Measurements from ENCODE around the gene GPC1. TPM values are rescaled to one million over a fixed set of nuclear protein-coding genes. Genes with fewer than 3 reads are reported as not detected.
"Not testable (repeated sequence)": the region's sequence is repeated elsewhere in the genome, so short reads cannot be mapped to it uniquely, and the experiment has no call there.

GPC1 gene
- total and polyA plus RNA-seq, 10 of the 15 experiments (the other 5 are each of a cell fraction or from before 2014, with no cell fraction given): 0.06 to 0.77 (median 0.23) TPM; not detected in 3

GRCh38 chr2:240494194-240494793, 58.8 kb downstream of the GPC1 start:
- DNase-seq (ENCODE audit: low read depth, low spot score): no peak
- Histone ChIP-seq H3K4me2 (ENCODE audit: control insufficient read depth, insufficient read depth) (no peak overlapping the region), H3K36me3 (ENCODE audit: control insufficient read depth in 2 of 2, insufficient read depth in 2 of 2, low read length in 1 of 2) (0 out of 4 replicates have a peak, but pooled peaks cover 0 to 2% of the 10 kb centered on the region in 2 experiments), H2AFZ (ENCODE audit: control insufficient read depth, low read depth, low read length) (no peak overlapping the region), H3K9me3 (replicated peaks; ENCODE audit: control insufficient read depth, insufficient read depth, low read length) (no peaks in the 10 kb centered on the region; the same call in 1 of the 3 replicates), H3K9ac (ENCODE audit: control insufficient read depth, insufficient read depth, low read length) (no peak overlapping the region), H3K4me3 (no peak overlapping the region), H3K4me1 (ENCODE audit: control insufficient read depth, insufficient read depth, low read length) (no peaks in the 10 kb centered on the region), H4K20me1 (ENCODE audit: control insufficient read depth, insufficient read depth) (no peaks in the 10 kb centered on the region), H3K79me2 (ENCODE audit: control insufficient read depth, insufficient read depth, low read length) (no peaks in the 10 kb centered on the region), H3K27ac (ENCODE audit: control insufficient read depth, insufficient read depth) (no peak overlapping the region), H3K27me3 (replicated peaks in 1 of 2; ENCODE audit: control insufficient read depth in 2 of 2, insufficient read depth in 2 of 2, low read length in 1 of 2) (no peaks in the 10 kb centered on the region)
- CTCF ChIA-PET: no interaction called here
- BruUV-seq (replicated peaks): no TSS peak
- ATAC-seq: no peak
- RAD21 ChIA-PET (ENCODE audit: unreplicated experiment): no interaction called here
- POLR2A ChIA-PET: no interaction called here
- intact Hi-C loops (cut with micrococcal nuclease; ENCODE audit: unreplicated experiment): no loop called here
- no peak for FAIRE-seq
- SMC1A ChIA-PET (ENCODE audit: uncharacterized antibody, unreplicated experiment): interaction anchor here (1.1 kb wide), 1 partner anchor 20 kb away, joined by 4 read pairs; no protein-coding TSS in a partner anchor
- 93% methylated on average over 1 of the region's 1 CpG for WGBS (ENCODE audit: insufficient coverage, insufficient replicate concordance, low lambda C conversion rate, missing lambda C conversion rate)
- no peak for TF ChIP-seq HCFC1 (IDR thresholded peaks at IDR 0.05; ENCODE audit: low read length)
- no peak for TF ChIP-seq MTA3 (IDR thresholded peaks at IDR 0.05; ENCODE audit: borderline replicate concordance, low read length)
- TF ChIP-seq TCF7 (IDR thresholded peaks at IDR 0.05; ENCODE audit: borderline replicate concordance): no peak
- TF ChIP-seq SREBF2 (IDR thresholded peaks at IDR 0.05; ENCODE audit: low read length): no peak
- TF ChIP-seq CBX3 (IDR thresholded peaks at IDR 0.05; ENCODE audit: borderline replicate concordance, low read depth): no peak
- TF ChIP-seq NR2F1 (conservative IDR thresholded peaks at IDR 0.05): no peak
- no peak for TF ChIP-seq RAD51 (IDR thresholded peaks at IDR 0.05)
- in situ Hi-C loops (cut with MboI): no loop called here

- H3K36me3 ChIP-seq (ENCODE audit: control insufficient read depth in 2 of 2, insufficient read depth in 2 of 2, low read length in 1 of 2); H2AFZ ChIP-seq (ENCODE audit: control insufficient read depth, low read depth, low read length); CTCF ChIA-PET; DNase-seq (ENCODE audit: low read depth, low spot score); POLR2A ChIA-PET; BruUV-seq (replicated peaks); intact Hi-C loops (cut with micrococcal nuclease; ENCODE audit: unreplicated experiment); H3K4me3 ChIP-seq; H3K4me2 ChIP-seq (ENCODE audit: control insufficient read depth, insufficient read depth); FAIRE-seq; H3K27ac ChIP-seq (ENCODE audit: control insufficient read depth, insufficient read depth); RAD21 ChIA-PET (ENCODE audit: unreplicated experiment); H3K4me1 ChIP-seq (ENCODE audit: control insufficient read depth, insufficient read depth, low read length); H3K27me3 ChIP-seq (replicated peaks in 1 of 2; ENCODE audit: control insufficient read depth in 2 of 2, insufficient read depth in 2 of 2, low read length in 1 of 2); in situ Hi-C loops (cut with MboI); H3K9me3 ChIP-seq (replicated peaks; ENCODE audit: control insufficient read depth, insufficient read depth, low read length); H3K9ac ChIP-seq (ENCODE audit: control insufficient read depth, insufficient read depth, low read length); H3K79me2 ChIP-seq (ENCODE audit: control insufficient read depth, insufficient read depth, low read length); H4K20me1 ChIP-seq (ENCODE audit: control insufficient read depth, insufficient read depth); ATAC-seq: not testable (repeated sequence)
- SMC1A ChIA-PET (ENCODE audit: uncharacterized antibody, unreplicated experiment): interaction anchor here (1.1 kb wide), 1 partner anchor 19 kb away, joined by 4 read pairs; no protein-coding TSS in a partner anchor
- TF ChIP-seq, protein P1, sequence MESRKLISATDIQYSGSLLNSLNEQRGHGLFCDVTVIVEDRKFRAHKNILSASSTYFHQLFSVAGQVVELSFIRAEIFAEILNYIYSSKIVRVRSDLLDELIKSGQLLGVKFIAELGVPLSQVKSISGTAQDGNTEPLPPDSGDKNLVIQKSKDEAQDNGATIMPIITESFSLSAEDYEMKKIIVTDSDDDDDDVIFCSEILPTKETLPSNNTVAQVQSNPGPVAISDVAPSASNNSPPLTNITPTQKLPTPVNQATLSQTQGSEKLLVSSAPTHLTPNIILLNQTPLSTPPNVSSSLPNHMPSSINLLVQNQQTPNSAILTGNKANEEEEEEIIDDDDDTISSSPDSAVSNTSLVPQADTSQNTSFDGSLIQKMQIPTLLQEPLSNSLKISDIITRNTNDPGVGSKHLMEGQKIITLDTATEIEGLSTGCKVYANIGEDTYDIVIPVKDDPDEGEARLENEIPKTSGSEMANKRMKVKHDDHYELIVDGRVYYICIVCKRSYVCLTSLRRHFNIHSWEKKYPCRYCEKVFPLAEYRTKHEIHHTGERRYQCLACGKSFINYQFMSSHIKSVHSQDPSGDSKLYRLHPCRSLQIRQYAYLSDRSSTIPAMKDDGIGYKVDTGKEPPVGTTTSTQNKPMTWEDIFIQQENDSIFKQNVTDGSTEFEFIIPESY (IDR thresholded peaks at IDR 0.05): peak; percentile 81; the same call in 1 of the 2 replicates
- 89% methylated on average over 11 of the region's 11 CpGs for WGBS (ENCODE audit: insufficient coverage, insufficient replicate concordance, low lambda C conversion rate, missing lambda C conversion rate)
These were observed 59.5 kb downstream of the GPC1 start for GRCh38 chr2:240494942-240495341.
